Activated T-cell treated with anti-CD3 and anti-CD28 coated beads, Interleukin-2, amount 50 U/mL, for 72 hours (primary cell): ENCODE results near the gene ATP5F1D. TPM values are rescaled to one million over a fixed set of nuclear protein-coding genes. Genes with fewer than 3 reads are reported as not detected.
"Not testable (repeated sequence)": the region's sequence is repeated elsewhere in the genome, so short reads cannot be mapped to it uniquely, and the experiment has no call there.

ENCODE experiments used
- ATAC-seq, 2 donors: fragments of 150-1000 bp; cut with Tn5 transposase; replicated peaks in 1 of 2; 2 replicates each; pipeline ENCODE4 v1.10.0; 2021; ENCODE audit warnings: moderate library complexity in 2 of 2, mild to moderate bottlenecking in 1 of 2
- DNase-seq, 2 donors: peaks; one replicate each; pipeline ENCODE4 v3.0.0; 2021 to 2022; ENCODE audit warnings: mixed read lengths in 1 of 2
- H3K27ac Mint-ChIP-seq: one replicate; pipeline ENCODE4 v1.8.0; 2022; ENCODE audit warnings: mild to moderate bottlenecking, moderate library complexity, mixed read lengths
- H3K27me3 Mint-ChIP-seq: one replicate; pipeline ENCODE4 v1.8.0; 2022; ENCODE audit warnings: low read depth, mixed read lengths
- H3K36me3 Mint-ChIP-seq, 2 donors: one replicate each; pipeline ENCODE4 v1.8.0; 2022; ENCODE audit warnings: mixed read lengths in 2 of 2, mild to moderate bottlenecking in 1 of 2; ENCODE audit not compliant: insufficient read depth in 2 of 2
- H3K4me1 Mint-ChIP-seq: one replicate; pipeline ENCODE4 v1.8.0; 2022; ENCODE audit warnings: low read depth, mixed read lengths
- H3K4me3 Mint-ChIP-seq, 2 donors: one replicate each; pipeline ENCODE4 v1.8.0; 2022; ENCODE audit warnings: mild to moderate bottlenecking in 2 of 2, mixed read lengths in 2 of 2, moderate library complexity in 2 of 2
- H3K9me3 Mint-ChIP-seq, 2 donors: one replicate each; pipeline ENCODE4 v1.8.0; 2022; ENCODE audit warnings: mixed read lengths in 2 of 2
- total RNA-seq, 2 donors: library from RNA; stranded (reverse); gene quantifications; one replicate each; pipeline ENCODE4 v1.2.3, GENCODE V29; 2022

Gene ATP5F1D
- total RNA-seq, 2 donors from 2014 or later: 169 to 201 TPM

DNA sequence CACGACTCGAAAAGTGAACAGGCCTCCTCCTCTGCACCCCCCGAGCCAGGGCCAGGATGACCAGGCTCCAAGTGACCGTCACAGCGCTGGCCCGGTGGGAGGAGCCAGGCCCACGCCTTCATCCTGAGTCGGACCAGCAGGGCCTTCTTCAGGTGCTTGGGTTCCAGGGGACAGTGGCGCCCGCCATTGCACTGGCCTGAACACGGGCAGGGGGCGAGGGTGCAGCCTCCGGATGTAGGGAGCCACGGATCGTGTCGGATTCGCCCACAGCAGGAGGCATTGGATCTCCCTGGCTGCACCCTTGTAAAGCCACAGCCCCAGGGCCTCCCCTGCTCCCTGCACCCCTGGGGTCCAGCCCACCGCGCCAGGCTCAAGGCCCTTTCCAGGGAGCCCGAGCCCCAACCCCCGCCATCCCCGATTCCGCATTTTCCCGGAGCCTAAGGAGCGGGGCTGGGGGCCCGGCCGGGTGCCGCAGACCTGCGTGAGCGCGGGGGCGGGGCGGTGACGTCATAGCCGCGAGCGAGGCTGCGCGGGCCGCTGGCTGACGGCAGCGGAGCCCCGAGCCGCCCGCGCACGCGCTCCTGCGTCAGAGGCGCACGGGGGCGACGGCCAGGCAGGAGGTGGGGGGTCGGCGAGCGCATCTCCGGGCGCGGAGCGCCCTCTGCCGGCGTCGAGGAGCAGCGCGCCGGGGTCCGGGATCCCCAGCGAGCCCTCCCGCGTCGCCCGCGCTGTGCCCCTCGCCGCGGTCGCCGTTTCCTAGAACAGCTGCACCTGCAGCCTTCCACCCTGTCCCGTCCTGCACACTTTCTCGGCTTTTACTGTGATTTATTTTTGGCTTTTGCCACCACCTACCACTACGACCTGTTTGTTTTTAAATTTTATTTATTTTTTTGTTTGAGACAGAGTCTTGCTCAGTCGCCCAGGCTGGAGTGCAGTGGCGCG is 1.5 kb upstream of the ATP5F1D start:
- Mint-ChIP-seq H3K9me3 (no peaks in the 10 kb centered on the region), H3K4me3 (peak overlapping the region; percentile 86 to 89), H3K36me3 (no peaks in the 10 kb centered on the region), H3K4me1 (peaks cover 49% of the 10 kb centered on the region), H3K27me3 (peaks cover 14% of the 10 kb centered on the region), H3K27ac (peak overlapping the region; percentile 68)
- ATAC-seq (peak; percentile 57 to 58), DNase-seq (peak; percentile 95 to 98)

DNA sequence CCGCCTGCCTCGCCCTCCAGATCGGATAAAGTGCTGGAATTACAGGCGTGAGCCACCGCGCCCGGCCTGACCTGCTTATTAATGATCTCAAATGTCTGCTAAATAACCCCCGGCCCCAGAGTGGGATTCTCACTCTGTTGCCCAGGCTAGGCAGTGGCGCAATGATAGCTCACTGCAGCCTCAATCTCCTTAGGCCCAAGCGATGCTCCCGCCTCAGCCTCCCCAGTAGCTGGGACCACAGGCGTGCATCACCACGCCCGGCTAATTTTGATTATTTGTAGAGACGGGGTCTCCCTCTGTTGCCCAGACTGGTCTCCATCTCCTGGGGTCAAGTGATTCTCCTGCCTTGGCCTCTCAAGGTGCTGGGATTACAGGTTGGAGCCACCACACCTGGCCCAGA is 626 bp upstream of the ATP5F1D start:
- Mint-ChIP-seq H3K4me1 (peaks cover 49% of the 10 kb centered on the region), H3K4me3 (peak overlapping the region; percentile 79 to 90), H3K9me3 (no peaks in the 10 kb centered on the region), H3K36me3 (no peaks in the 10 kb centered on the region), H3K27ac (peak overlapping the region; percentile 42), H3K27me3 (peaks cover 14% of the 10 kb centered on the region)
- no peak for ATAC-seq
- DNase-seq: no peak

GRCh38 chr19:1243768-1244692 is 2.5 kb downstream of the ATP5F1D start:
- ATAC-seq (peak; percentile 33 to 35), DNase-seq (peak; percentile 90 to 91)
- H3K4me1 Mint-ChIP-seq: peaks cover 39% of the 10 kb centered on the region
- no peaks in the 10 kb centered on the region for H3K36me3 Mint-ChIP-seq
- peak overlapping the region; percentile 75 to 79 for H3K4me3 Mint-ChIP-seq
- H3K9me3 Mint-ChIP-seq: no peaks in the 10 kb centered on the region
- peaks cover 5% of the 10 kb centered on the region for H3K27me3 Mint-ChIP-seq
- H3K27ac Mint-ChIP-seq: peak overlapping the region; percentile 54

DNA sequence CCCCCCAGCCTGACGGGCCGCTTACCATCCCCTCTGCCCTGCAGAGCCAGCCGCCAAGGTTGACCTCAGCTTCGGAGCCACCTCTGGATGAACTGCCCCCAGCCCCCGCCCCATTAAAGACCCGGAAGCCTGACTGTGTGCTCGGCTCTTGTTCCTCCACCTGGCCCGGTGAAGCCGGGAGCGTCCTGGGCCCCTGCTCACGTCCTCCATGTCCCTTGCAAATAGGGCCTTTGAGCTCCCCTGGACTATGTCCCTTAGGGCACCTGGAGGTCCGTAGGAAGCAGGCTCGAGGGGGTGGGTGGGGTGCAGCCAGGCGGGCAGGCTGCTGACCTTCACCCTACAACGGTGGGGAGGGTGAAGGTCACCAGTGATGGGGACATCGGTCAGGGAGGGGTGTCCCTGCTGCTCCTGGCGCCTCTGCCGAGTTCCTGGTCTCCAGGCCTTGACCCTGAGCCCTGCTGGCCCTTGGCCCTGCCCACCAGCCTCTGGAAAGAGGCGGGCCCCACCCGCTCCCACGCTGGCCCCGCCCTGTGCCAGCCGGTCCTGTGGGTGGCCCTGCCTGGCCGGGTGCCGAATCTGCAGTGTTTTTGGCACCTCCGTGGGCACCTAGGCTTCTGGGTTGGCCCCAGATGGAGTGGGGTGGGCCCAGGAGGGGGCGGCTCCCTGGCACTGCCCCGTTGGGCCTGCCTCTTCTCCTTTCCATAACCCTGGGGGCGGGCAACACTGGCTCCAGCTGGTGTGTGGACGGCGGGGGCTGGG is 3.3 kb downstream of the ATP5F1D start:
- no peak for ATAC-seq
- H3K4me1 Mint-ChIP-seq: peaks cover 33% of the 10 kb centered on the region
- peak in 1 of 2 donors; percentile 42 for DNase-seq
- peaks cover 2% of the 10 kb centered on the region in 2 donors for H3K36me3 Mint-ChIP-seq
- H3K9me3 Mint-ChIP-seq: no peaks in the 10 kb centered on the region
- peak overlapping the region; percentile 75 to 79 for H3K4me3 Mint-ChIP-seq
- no peaks in the 10 kb centered on the region for H3K27me3 Mint-ChIP-seq
- peak overlapping the region; percentile 54 for H3K27ac Mint-ChIP-seq

GRCh38 chr19:1245494-1246264 is 4.1 kb downstream of the ATP5F1D start:
- DNase-seq: no peak
- Mint-ChIP-seq H3K4me1 (peaks cover 31% of the 10 kb centered on the region), H3K27me3 (no peaks in the 10 kb centered on the region), H3K27ac (no peak overlapping the region), H3K4me3 (no peak overlapping the region), H3K36me3 (peaks cover 2% of the 10 kb centered on the region in 2 donors), H3K9me3 (no peaks in the 10 kb centered on the region)
- no peak for ATAC-seq

- H3K4me3 Mint-ChIP-seq, H3K27ac Mint-ChIP-seq, H3K36me3 Mint-ChIP-seq, DNase-seq, H3K9me3 Mint-ChIP-seq, H3K27me3 Mint-ChIP-seq, ATAC-seq: not testable (repeated sequence)
- H3K4me1 Mint-ChIP-seq: peaks cover 23% of the 10 kb centered on the region
These were observed 4.9 kb downstream of the ATP5F1D start for GRCh38 chr19:1246265-1247087.

DNA sequence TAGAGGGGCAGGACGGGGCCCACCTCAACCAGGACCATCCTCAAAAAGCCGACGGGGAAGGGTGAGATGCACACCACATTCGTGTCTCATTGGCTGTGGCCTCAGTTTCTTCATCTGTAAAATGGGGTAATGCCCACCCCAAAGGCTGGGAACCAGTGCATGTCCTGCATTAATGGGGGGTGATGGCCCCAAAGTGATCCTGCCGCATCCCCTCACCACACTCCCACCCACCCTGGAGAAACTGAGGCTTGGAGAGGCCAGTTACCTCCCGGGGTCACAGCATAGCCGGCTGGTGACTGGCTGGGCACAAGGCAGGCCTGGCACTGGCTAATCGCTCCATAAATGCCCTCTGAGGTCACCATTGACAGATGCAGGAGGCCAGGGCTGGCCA is 6.2 kb downstream of the ATP5F1D start:
- Mint-ChIP-seq H3K4me1 (peaks cover 15% of the 10 kb centered on the region), H3K9me3 (no peaks in the 10 kb centered on the region), H3K4me3 (peak overlapping the region in 1 of 2 donors; percentile 60), H3K36me3 (peaks cover 8 to 9% of the 10 kb centered on the region in 2 donors), H3K27ac (no peak overlapping the region), H3K27me3 (no peaks in the 10 kb centered on the region)
- ATAC-seq: no peak
- DNase-seq: no peak

GRCh38 chr19:1248139-1248785 is 6.7 kb downstream of the ATP5F1D start, which contains the start of gene MIDN:
MIDN (plus strand) TSS chr19:1248583; CDS start chr19:1250297, 1,714 bp downstream.
- Mint-ChIP-seq H3K4me1 (peaks cover 12% of the 10 kb centered on the region), H3K9me3 (no peaks in the 10 kb centered on the region), H3K4me3 (peak within 1 kb of the TSS; percentile 77 to 81), H3K27ac (peak within 1 kb of the TSS; percentile 81), H3K36me3 (peaks cover 8 to 10% of the 10 kb centered on the region in 2 donors), H3K27me3 (no peaks in the 10 kb centered on the region)
- ATAC-seq (peak; percentile 27 to 36), DNase-seq (peak; percentile 82 to 87)

GRCh38 chr19:1248786-1249297 is 7.3 kb downstream of the ATP5F1D start:
- peaks cover 9 to 13% of the 10 kb centered on the region in 2 donors for H3K36me3 Mint-ChIP-seq
- peak; percentile 86 to 91 for DNase-seq
- H3K27ac Mint-ChIP-seq: no peak overlapping the region
- H3K27me3 Mint-ChIP-seq: no peaks in the 10 kb centered on the region
- peaks cover 14% of the 10 kb centered on the region for H3K4me1 Mint-ChIP-seq
- no peaks in the 10 kb centered on the region for H3K9me3 Mint-ChIP-seq
- peak; percentile 30 to 42 for ATAC-seq
- peak overlapping the region; percentile 77 to 81 for H3K4me3 Mint-ChIP-seq

DNA sequence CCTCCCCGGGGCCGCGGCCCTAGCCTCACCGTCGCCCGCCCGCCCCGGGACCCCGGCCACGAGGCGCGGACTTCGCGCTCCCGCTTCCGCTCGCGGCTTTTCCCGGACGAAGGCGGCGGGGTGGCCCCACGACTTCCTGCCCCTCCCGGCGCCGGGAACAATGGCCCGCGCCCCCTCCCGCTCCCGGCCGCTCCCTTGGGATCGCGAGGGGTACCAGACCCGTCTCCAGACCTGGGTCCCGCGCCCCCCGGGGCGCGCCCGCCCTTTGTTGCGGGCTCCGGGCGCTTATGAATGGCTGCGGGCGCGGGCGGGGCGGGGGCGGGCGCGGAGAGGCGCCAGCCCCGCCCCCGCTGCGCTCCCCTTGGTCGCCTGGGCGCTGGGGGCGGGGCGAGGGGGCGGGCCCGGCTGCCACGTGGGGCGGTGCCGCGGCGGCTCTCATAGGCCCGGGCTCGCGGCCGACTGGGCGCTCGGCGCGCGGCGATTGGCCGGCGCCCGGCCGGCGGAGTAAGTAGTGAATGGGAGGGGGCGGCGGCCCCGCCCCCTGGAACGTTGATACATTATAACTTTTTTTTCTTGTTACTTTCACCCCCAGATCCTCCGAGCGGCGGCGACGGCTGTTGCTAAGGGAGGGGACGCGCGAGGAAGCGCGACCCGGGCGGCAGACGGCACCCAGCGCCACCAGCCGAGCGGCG is 7.9 kb downstream of the ATP5F1D start:
- DNase-seq: peak; percentile 93 to 94
- ATAC-seq: peak; percentile 55
- Mint-ChIP-seq H3K36me3 (peaks cover 9 to 13% of the 10 kb centered on the region in 2 donors), H3K27ac (peak overlapping the region; percentile 94), H3K4me3 (peak overlapping the region; percentile 80 to 82), H3K4me1 (peaks cover 12% of the 10 kb centered on the region), H3K9me3 (no peaks in the 10 kb centered on the region), H3K27me3 (no peaks in the 10 kb centered on the region)
